Suprapubic skin (tissue), 4 donors: ENCODE results near the gene RSPO3.

Experiments used
- POLR2A ChIP-seq, 2 donors: fragments of 450-650 bp; IDR thresholded peaks; one replicate each; pipeline ENCODE4 v1.6.1; 2017; ENCODE audit warnings: antibody characterized with exemption in 2 of 2, mild to moderate bottlenecking in 2 of 2, moderate library complexity in 2 of 2
- POLR2AphosphoS5 ChIP-seq, 3 donors: sonication (generic); formaldehyde crosslinking; IDR thresholded peaks; one replicate each; pipeline ENCODE4 v1.6.1; 2017; ENCODE audit warnings: antibody characterized with exemption in 3 of 3

DNA sequence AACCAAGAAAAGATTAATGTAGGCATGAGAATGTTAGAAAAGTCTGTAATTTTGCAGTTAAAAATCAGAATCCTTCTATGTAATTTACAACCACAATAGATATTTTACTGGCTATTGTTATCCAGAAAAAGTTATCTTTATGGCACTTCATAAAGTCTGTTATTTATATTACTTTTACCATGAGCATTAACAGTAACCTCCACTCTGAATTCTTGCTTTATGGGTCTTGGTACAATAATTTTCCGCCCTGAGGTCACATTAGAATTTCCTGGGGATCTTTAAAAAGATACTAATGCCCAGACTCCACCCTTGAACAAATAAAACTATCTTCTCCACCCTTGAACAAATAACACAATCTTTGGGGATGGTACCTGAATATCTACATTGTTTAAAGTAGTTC, 9.6 kb downstream of the RSPO3 start:
- no peak for TF ChIP-seq POLR2A (IDR thresholded peaks at IDR 0.05)
- TF ChIP-seq POLR2AphosphoS5 (IDR thresholded peaks at IDR 0.05), result no peak
